Measurements from ENCODE around the gene FOXC1. TPM values are rescaled to one million over a fixed set of nuclear protein-coding genes. Genes with fewer than 3 reads are reported as not detected.

The FOXC1 gene
- total RNA-seq, 1 experiment from 2014 or later: 40.7 TPM

DNA sequence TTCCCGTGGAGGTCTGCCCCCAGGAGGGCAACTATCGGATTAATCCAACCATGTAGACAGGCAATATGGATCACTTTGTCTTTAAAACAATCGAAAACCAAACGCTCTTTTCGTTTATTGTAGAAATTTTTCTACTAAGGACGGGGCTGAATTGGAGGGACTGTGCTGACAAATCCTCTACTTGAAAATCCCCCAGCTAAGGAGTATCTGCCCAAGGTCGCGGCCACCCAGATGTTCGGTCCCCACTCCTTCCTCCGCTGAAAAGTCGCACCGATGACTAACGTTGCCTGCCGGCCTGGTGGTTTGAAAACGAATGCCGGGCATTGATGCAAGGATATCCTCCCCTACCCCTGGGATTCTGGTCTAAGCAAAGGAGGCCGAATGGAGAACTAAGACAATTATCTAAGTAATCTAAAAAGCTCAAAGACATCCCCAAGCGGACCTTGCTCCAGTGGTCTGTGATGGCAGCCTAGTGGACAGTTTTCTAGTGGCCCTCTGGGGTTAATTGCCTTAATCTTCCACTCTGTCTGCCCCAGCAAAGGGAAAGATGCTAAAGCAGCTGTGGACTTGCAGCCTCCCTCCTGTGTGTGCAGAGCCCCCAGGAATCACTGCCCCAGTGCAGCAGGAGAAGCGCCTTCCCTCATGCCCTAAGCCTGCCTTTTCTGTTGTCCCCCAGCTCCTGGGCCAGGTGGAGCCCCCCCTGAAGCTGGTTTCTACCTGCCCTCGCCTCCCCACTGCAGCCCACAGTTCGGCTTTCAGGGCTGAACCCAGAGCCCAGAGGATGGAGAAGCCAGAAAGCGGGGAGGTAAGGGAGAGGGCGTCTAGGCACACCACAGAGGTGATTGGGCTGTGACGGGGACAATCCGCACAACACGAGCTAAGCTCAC, 3.6 kb upstream of the FOXC1 start:
- no peaks in the 10 kb centered on the region for H3K9me3 ChIP-seq (ENCODE audit: control insufficient read depth in 1 of 2, insufficient read depth in 1 of 2, low read depth in 1 of 2, low read length in 2 of 2)
- H3K27ac ChIP-seq (ENCODE audit: low read depth, low read length): no peak overlapping the region
- H3K36me3 ChIP-seq (ENCODE audit: control insufficient read depth in 1 of 2, insufficient read depth in 2 of 2, low read length in 2 of 2): no peaks in the 10 kb centered on the region
- CTCF ChIA-PET: interaction anchor here (1.4 to 1.8 kb wide), 3 partner anchors 80 to 748 kb away, joined by 5 to 10 read pairs (median 5); no protein-coding TSS in a partner anchor
- intact Hi-C loops (cut with micrococcal nuclease): loop anchor here (2.0 to 5.0 kb wide), 3 partner anchors 81 to 1089 kb away; no protein-coding TSS in a partner anchor
- H2AFZ ChIP-seq (ENCODE audit: low read depth, low read length, poor library complexity, severe bottlenecking): no peak overlapping the region
- H3K4me3 ChIP-seq (replicated peaks in 1 of 2; ENCODE audit: low read depth in 1 of 2, low read length in 2 of 2): no peak overlapping the region
- H3K9ac ChIP-seq (ENCODE audit: low read length): no peak overlapping the region
- no peak overlapping the region for H3K4me2 ChIP-seq (ENCODE audit: low read length)
- POLR2A ChIA-PET: no interaction called here
- DNase-seq (ENCODE audit: low read depth, low spot score): no peak
- TF ChIP-seq TCF7L2 (IDR thresholded peaks at IDR 0.05; ENCODE audit: borderline replicate concordance, extremely low read depth, insufficient read depth, insufficient read length) (no peak), POLR2A (IDR thresholded peaks at IDR 0.05; ENCODE audit: borderline replicate concordance, extremely low read depth, insufficient read depth, insufficient read length) (no peak), SIN3A (IDR thresholded peaks at IDR 0.05; ENCODE audit: low read depth) (no peak), FOSL1 (IDR thresholded peaks at IDR 0.05; ENCODE audit: low read depth) (no peak), ZFX (IDR thresholded peaks at IDR 0.05) (no peak), EZH2phosphoT487 (IDR thresholded peaks at IDR 0.05; ENCODE audit: borderline replicate concordance) (no peak), YY1 (IDR thresholded peaks at IDR 0.05; ENCODE audit: extremely low read depth, insufficient replicate concordance, low read depth, low read length) (no peak), EGR1 (IDR thresholded peaks at IDR 0.05; ENCODE audit: low read depth) (no peak), ELF1 (IDR thresholded peaks at IDR 0.05; ENCODE audit: borderline replicate concordance, low read depth) (no peak), REST (IDR thresholded peaks at IDR 0.05; ENCODE audit: low read depth) (no peak), POLR2AphosphoS5 (IDR thresholded peaks at IDR 0.05; ENCODE audit: low read depth, low read length) (no peak), EZH2 (IDR thresholded peaks at IDR 0.05) (no peak), ZNF274 (IDR thresholded peaks at IDR 0.05; ENCODE audit: low read depth, low read length) (no peak)
- H3K9me2 ChIP-seq (ENCODE audit: insufficient read depth): no peaks in the 10 kb centered on the region
- H3K79me2 ChIP-seq (ENCODE audit: insufficient read depth, low read length): peaks cover 8% of the 10 kb centered on the region; the same call in 1 of the 2 replicates
- no peaks in the 10 kb centered on the region for H3K27me3 ChIP-seq (ENCODE audit: insufficient read depth, low read length)
- no TSS peak for BruUV-seq (replicated peaks)
- RAD21 ChIA-PET (ENCODE audit: low non-redundant PET in 1 of 2, low total read pairs in 2 of 2, uncharacterized antibody in 2 of 2, unreplicated experiment in 2 of 2): interaction anchor here in 1 of 2 experiments (1.0 kb wide), 1 partner anchor 489 kb away, joined by 3 read pairs; no protein-coding TSS in a partner anchor
- no peaks in the 10 kb centered on the region for H4K20me1 ChIP-seq (ENCODE audit: insufficient read depth)
- no peak for ATAC-seq
- H3K4me1 ChIP-seq (ENCODE audit: control insufficient read depth in 1 of 2, insufficient read depth in 2 of 2, low read length in 2 of 2): peaks cover 0 to 16% of the 10 kb centered on the region in 2 experiments; a peak in 3 of 4 replicates

Data from HCT116 (cell line).